GM21367 (cell line): Measurements from ENCODE around the gene SUGCT.
"Not testable (repeated sequence)": the region's sequence is repeated elsewhere in the genome, so short reads cannot be mapped to it uniquely, and the experiment has no call there.

Experiments
- ATAC-seq: cut with Tn5 transposase; IDR thresholded peaks from one replicate; pipeline ENCODE4 v1.9.1; 2021; ENCODE audit not compliant: unreplicated experiment

The SUGCT gene

DNA sequence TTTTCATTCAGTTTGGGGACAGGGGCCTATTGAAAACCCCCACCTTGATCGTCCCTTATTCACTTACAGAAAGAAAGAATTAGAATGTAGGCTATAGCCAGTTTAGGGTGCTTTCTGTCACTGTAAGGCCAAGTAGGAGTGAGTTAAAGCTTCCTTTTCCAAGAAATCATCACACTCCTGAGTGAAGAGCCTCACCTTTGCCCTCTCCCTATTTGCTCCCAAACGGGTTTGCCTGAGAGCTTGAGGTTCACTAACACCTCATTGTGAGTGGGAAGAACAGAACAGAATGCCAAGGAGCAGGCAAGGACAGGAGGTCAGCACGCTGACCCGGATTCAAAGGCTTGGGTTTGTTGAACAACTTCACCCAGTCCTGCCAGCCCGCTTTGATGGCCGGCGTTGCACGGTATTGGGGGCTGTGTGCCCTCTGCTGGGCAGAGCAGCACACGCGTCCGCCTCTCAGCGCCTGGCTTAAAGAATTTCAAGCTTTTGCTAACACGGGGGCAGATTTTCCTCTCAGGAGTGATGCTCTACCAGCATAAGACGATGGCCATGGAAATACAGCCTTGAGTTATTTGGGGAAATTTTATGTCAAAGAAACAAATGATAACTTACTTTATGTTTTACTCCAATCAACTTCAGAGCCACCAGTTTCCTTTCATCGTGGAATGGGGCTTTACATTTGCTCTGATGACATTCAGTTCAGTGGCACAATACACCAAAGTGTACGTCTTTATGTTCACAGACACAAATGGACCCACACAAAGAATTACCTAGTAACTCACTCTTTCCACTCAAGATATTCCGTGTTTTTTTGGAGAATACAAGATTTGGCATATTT lies 470.0 kb downstream of the SUGCT start:
- peak; percentile 91 for ATAC-seq

DNA sequence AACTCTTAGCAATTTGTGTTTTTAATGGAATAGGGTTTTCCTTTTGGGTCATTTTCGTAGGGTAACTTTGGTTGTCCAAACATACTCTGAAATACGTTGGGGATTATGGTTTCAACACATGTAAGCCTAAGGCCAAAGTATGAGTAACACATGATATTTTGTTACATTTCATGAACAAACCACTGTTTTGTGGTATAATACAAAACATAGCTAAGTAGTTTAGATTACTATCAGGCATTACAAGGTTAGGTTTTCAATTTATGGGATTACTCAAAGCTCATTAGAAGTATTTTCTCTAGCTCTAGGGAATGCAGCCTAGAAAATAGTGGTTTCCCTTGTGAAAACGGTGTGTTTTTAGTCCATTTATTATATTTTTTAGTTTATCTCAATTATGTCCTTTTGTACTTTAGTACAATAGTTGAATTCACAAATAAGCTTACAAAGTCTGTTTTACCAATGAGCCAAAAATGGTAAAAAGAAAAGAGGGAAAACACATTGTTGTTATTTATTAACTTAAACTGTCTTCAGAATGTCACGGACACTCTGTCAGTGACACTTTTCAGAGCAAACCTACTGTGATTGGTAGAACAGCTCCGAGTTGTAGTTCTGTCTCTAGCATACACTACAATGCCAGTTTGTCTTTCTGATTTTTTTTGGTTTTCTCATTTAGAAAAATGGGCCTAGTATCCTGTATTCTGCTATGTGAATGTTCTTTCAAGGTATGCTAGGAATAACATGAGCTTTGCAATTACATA lies 473.7 kb downstream of the SUGCT start:
- ATAC-seq: no peak

DNA sequence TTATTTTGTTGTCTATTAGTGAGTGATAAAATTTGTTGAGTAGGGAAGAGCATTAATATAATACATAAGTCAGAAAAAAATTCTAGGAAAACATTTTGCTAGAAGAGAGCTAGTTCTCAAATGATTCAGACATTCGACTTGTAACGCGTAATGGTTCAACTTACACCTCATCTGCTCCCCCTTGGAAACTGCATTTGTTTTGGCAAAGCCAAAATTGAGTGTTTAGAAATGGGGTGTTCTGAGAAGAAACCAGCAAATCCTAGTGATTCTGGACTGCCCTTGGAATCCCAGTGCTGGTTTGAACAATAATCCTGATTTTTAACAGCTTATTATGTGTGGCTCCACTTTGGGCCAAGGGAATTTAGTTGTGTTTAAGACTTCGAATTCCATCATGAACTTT lies 475.7 kb downstream of the SUGCT start:
- ATAC-seq: no peak

DNA sequence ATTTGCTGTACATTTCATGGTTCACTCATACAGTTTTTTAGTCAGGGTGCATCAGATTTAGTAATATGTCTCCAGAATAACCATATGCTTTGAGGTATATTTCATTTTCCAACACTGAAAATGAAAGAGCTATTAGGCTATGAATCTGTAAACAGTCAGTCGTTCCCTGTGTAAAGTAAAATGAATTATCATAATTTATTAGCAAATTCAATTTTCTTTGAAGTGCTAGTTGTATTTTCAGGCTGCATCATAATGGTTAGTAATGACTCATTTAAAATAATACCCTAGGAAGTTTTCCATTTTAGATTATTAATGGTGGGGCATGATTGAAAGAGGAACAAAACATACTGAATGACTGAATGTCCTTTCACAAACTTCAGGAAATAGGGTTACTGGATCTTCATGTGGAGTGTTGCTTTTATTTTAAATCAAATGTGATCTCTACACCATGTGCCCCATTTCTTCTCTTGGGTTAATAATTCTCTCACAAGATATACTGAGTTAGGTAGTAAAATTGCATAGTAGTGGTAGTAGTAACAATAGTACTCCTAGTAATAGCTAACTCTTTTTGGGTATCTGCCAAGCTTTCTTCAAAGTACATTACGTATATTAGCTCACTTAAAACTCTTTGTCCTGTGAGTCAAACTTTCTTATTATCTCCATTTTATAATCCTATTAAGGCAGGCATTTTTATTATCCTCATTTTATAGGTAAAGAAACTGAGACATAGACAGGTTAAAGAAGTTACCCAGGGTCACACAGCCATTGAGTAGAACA lies 476.5 kb downstream of the SUGCT start:
- ATAC-seq: no peak

DNA sequence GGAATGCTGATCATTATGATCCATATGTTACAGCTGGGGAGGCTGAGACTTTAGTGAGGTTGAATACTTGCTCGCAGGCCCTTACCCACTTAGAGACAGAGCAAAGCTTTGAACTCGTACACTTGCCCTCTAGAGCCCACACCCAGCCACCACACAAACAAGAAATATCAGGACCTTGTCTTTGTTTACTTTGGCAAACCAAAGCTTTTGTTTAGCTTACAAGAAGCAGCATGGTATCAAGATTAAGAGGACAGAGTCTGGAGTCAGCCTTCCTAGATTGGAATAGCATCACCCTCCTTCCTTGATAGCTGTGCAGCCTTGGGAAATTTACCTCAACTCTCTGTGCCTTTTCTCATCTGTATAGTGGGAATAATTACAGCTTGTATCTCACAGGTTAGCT lies 477.5 kb downstream of the SUGCT start:
- no peak for ATAC-seq

DNA sequence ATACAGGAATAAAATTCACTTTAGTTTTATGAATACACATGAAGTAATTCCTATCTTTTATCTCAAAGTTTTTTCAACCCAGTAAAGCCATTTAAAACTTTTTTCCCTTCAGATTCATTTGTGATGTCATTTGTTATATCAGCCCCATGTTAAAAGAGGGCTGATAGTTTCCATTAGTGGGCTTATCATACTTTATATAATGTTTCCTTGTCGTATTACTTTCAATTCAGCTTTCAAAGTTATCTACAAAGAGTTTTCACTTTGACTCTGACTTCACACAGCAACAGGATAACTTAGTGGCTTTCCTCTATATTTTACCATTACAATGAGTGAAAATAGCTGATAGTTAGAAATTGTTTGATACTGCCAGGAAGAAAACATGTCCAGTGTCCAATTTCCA lies 484.8 kb downstream of the SUGCT start:
- ATAC-seq: no peak

DNA sequence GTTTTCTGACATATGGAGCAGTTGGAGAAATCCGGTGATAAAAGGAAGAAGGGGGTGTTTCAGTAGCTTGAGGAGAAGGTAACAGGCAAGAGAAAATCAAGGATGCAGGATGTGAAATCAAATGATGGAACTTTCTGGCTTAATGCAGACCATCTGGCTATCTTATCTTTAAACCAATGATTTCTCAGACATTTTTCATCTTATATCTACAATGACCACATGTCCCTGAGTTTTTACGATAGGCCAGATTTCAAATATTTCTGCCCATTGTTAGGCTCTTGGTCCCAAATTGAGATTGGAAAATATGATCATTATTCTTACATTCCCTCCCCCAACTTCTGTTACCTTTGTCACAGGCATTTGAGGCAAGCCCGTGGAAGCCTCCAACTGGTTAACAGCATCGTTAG lies 486.8 kb downstream of the SUGCT start:
- no peak for ATAC-seq

DNA sequence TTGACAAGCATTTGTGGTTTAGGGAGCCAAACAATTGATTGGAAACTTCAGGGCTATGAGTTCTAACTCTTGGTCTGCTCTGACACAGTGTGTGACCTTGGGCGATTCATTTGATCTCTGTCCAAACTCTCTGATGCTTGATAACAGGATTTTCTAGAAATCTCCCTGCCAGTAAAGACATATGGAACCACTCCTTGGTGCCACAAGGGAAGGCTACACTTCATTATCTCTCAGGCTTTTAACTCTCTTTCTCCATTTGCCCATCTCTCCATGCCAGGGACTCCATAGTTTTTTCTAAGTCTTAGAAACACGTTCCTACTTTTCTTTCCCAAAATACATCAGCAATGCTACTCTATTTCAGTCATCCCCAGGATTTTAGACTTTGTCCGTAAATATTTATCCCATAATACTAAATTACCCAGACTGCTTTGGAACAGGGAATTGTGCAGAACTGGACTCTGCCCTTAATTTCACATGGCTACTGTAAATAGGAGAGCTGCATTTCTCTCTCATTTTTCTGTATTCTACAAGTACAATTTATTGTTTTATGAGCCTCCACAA lies 488.2 kb downstream of the SUGCT start:
- ATAC-seq: no peak

DNA sequence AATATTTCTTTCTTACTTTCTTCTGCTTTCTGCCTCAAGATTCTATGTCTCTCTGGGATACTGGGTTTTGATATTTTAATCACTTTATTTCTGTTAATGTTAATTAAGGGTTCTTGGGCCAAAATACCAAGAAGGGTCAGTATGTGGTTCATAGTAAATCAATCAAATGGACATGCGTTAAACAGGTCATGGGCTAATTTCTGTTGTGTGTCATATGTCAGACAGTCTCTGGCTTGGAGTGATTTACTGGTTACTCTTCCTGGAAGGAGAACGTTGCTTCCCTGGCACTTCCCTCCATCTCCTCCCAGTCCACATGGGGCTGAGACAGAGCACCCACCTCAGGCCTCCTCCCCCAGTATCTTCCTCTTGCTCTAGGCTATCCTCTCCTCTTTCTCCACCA lies 489.1 kb downstream of the SUGCT start:
- no peak for ATAC-seq

DNA sequence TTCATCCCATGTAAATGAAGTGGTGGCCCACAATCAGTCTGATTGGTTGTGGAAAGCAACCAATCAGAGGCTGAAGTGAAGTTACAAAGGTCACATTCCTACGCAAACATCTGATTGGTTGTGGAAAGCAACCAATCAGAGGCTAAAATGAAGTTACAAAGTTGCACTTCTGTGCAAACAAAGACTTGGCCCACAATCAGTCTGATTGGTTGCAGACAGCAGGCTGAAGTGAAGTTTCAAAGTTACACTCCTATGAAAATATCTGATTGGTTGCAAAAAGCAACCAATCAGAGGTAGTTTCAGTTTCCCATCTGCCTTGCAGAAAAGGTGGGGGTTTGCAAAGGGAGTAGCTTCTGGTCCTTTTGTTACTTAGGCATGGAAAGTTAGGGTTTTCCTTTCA lies 492.6 kb downstream of the SUGCT start:
- not testable (repeated sequence) for ATAC-seq

DNA sequence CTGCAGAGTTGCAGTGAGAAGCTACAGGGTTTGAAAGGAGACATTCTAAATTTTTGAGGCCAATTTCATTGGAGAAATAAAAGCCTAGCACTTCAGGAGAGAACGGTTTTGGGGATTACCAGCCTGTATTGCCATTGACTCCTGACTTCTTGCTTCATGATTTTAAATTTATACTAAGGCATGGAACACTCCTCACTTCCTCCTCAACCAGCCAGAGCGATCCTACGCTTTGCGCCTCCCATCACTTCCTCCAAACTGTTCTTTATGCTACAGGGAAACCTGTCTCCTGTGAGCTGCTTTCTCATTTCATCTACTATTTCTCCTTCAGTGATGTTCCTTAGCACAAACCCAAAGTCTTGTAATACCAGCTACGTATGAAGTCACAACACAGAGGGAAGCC lies 495.1 kb downstream of the SUGCT start:
- no peak for ATAC-seq

DNA sequence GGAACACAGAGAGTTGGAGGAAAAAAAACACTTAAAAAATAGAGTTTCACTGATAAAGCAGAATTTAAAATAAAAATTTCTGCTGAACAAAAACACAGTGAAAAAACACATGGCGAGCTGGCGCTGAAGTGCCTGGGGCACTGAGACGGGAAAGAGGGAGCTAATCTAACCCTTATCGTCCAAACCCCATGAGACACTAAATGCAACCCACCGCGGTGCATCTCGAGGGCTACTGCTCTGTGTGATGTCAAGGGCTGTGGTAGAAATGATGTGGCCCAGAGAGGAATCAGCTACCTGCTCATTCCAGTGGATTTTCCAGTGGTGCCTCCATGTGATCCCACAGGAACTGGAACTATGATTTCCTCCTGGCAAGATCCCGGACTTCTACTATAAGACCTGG lies 499.3 kb downstream of the SUGCT start:
- no peak for ATAC-seq

DNA sequence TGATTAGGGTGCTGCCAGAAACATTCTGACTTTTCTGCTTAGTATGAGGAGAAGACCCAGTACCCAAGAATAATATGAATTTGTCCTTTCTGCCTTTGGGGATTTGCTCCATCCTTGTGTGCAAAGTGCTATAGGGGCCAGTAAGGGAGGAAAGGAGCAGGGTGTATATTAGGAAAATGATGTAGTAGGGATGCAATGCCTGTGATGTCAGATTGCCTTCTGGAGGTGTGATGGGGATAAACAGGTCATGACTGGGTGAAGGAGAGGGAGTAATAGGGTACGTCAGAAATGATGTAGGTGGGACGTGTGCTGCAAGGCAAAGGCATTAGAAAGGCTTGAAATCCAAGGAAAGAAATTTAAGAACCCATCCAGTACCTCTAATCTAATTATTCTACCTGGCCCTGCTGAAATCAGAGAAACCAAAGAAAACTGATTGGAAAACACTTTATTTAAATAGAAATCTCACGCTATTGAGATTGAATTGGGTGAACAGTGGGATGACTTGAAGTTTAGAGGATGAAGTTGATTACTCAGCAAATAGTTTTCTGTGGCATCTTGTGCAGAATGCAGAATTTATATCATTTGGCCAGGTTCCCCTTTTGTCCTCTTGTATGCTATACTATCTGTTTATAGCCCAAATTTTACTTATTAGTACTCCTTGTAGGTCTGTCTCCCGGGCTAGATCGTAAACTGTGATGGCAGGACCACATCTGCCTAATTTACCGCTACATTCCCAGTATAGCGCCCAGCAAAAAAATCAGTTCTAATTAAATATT lies 503.9 kb downstream of the SUGCT start:
- ATAC-seq: no peak

DNA sequence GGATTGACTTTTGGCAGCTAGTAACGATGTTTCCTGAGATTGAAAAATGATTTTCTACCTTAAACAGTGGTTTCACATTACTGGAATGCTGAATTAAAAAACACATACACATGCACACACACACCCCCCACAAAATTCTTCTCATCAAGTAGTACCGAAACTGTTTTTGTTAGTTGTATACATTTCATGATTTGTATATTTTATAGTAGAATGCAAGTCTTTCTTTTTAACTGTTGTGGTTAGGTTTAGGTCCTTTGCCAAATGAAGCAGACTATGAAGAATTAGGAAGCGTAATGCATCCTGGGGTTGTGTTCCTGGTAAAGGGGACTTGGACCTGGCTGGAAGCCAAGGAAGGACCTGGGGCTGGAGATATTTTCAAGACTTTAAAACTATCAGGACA lies 505.8 kb downstream of the SUGCT start:
- no peak for ATAC-seq

DNA sequence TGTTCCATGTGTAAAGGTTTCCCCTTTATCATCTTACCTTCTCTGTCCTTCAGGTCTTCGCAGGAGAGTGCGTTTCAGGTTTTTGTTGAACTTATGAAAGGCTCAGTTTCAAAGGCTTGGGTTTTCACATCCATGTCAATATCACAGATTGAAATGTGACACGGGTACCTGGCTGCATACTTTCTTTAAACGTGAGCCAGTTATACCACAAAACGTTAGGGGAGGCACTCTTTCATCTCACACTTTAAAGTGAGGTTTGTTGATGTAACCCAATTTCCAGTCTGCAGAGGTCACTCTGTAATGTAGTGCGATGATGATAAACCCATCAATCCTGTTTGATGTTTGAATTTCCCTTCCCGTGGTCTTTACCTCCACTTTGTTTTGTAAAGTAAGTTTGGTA lies 506.9 kb downstream of the SUGCT start:
- ATAC-seq: no peak

DNA sequence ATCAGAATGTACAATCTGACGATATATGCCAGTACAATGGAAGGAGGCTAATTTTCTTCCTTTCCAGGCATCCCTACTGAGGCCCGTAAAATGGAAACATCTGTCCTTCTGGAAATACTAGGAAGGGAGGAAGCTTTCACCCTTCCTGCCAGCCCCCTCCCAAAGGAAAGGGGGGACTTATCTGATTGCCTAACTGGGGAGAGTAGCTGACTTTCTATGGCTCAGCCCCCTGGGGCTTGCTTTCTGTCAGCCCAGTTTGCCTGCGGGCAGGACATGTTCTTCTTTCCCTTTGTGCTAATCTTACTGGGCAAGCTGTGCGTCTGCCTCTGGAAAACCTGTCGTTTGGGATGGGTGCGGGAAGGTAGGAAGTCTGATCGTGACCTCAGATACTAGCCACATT lies 508.9 kb downstream of the SUGCT start:
- ATAC-seq: no peak

DNA sequence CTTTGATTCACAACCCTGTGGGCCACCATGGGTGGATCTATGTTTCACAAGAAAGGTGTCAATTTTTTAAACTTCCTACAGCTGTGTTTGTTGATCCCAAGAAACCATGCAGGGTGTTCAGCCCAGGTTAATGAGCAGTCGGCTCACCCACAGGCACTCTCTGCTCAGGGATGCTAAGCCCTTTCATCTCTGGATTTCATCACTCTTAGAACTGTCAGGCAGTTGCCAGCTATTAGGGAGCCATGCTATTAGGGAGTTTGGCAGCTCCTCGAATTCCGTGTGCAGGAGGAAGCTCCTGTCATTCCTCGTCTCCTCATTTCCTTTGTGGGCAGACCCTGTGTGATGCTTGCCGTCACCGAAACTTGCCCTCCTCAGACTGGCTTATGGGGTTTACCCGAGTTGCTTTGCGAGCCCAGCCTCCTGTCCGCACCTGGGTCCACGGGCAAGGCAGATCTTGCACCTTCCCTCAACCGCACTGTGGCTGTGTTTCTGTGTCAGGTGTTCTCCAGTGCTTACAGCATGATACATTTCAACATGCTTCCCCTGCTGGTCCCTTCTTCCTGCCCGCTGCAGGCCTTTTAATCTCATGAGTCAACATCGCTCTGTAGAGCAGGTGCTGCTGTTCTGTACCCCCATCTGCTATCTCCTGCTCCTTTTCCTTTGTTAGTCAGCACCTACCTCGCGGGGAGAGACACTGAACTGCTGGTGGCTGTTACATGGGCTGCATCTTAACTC lies 509.8 kb downstream of the SUGCT start:
- ATAC-seq: no peak

DNA sequence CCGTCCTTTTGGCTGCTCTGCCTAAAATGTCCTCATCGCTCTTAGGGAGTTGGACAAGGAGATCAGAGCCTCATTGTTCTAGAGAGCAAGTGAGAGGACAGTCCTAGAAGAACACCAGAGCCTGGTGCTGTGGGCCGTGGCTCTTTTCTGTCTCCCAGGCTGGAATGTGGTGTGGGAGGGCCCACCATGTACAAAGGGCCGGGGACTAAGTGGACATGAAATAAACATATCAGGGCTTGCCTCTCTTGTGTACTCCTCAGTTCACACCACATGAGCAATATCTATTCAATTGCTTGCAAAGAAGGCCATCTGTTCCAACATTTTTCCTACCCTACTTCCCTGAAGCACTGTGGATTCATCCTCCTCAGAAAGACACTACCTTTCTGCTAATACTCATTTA lies 510.4 kb downstream of the SUGCT start:
- ATAC-seq: no peak

DNA sequence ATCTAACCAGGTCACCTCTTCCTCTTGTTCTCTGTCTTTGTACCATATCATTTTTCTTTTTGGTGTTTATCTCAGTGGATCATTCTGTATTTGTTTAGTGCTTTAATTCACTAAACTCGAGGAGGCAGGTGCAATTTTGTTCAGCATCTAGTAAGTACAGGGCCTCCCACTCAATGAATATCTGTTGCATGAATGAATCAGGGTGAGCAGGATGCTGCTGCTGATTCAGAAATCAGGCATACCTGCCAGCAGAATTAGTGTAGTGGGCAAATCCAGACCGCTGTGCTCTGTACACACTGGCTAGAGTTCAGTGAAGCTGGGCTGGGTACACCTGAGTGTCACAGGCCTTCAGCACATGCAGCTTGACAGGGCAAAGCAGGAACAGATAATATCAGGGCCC lies 511.9 kb downstream of the SUGCT start:
- ATAC-seq: no peak

DNA sequence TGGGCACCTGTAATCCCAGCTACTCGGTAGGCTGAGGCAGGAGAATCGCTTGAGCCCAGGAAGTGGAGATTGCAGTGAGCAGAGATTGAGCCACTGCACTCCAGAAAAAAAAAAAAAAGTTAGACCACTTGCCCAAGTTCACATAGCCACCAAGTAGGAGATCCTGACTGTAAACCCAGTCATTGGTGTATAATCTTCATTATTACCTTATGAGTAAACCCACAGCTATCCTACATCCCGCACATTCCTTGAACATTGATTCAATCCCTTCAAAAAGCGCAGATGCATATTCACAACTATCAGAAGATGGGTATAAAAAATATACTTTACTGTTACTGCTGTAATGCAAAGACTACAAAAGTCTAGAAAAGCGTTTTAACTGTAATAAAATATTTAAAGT lies 512.9 kb downstream of the SUGCT start:
- no peak for ATAC-seq
